GM10266 (cell line): ENCODE results near the gene GUSB.
"Not testable (repeated sequence)": the region's sequence is repeated elsewhere in the genome, so short reads cannot be mapped to it uniquely, and the experiment has no call there.

Experiments used
- DNase-seq: peaks from one replicate; pipeline ENCODE4 v3.0.0; 2012; ENCODE audit errors: extremely low spot score
- TF ChIP-seq, protein P1 (sequence below): IDR thresholded peaks from 2 replicates; pipeline ENCODE4 v1.5.1; 2012; ENCODE audit warnings: mild to moderate bottlenecking, low read depth; ENCODE audit not compliant: control insufficient read depth, insufficient read depth; ENCODE audit errors: missing control alignments

Gene GUSB

DNA sequence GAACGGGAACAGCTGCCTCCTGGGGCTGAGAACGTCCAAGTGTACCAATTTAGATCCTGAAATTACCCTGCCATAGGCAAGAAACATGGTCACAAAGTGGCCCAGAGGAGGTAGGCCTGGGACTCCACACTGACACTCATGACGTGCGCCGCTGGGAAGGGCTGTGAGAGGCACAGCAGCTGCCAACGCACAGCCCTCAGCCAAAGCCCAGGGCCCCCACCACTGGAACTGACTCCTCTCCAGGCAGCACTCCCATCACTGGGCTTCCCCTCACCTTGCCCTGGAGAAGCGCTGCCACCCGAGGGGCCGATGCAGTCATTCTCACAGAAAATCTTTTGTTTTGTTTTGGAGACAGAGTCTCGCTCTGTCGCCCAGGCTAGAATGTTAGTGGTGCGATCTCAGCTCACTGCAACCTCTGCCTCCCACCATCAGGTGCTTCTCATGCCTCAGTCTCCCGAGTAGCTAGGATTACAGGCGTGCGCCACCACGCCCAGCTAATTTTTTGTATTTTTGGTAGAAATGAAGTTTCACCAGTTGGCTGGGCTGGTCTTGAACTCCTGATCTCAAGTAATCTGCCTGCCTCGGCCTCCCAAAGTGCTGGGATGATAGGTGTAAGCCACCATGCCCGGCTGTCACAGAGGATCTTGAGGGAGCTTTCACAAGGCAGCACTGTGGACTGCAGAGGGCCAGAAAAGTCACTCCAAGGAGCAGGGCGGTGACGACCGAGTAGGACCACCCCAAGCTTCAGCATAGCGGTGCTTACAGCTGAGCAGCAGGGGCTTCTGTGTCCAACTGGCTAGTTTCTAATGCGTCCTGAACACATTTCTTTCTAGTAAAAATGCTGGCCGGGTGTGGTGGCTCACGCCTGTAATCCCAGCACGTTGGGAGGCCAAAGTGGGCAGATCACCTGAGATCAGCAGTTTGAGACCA lies 13.5 kb downstream of the GUSB start:
- no peak for DNase-seq
- TF ChIP-seq, protein P1, sequence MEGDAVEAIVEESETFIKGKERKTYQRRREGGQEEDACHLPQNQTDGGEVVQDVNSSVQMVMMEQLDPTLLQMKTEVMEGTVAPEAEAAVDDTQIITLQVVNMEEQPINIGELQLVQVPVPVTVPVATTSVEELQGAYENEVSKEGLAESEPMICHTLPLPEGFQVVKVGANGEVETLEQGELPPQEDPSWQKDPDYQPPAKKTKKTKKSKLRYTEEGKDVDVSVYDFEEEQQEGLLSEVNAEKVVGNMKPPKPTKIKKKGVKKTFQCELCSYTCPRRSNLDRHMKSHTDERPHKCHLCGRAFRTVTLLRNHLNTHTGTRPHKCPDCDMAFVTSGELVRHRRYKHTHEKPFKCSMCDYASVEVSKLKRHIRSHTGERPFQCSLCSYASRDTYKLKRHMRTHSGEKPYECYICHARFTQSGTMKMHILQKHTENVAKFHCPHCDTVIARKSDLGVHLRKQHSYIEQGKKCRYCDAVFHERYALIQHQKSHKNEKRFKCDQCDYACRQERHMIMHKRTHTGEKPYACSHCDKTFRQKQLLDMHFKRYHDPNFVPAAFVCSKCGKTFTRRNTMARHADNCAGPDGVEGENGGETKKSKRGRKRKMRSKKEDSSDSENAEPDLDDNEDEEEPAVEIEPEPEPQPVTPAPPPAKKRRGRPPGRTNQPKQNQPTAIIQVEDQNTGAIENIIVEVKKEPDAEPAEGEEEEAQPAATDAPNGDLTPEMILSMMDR = no peak

DNA sequence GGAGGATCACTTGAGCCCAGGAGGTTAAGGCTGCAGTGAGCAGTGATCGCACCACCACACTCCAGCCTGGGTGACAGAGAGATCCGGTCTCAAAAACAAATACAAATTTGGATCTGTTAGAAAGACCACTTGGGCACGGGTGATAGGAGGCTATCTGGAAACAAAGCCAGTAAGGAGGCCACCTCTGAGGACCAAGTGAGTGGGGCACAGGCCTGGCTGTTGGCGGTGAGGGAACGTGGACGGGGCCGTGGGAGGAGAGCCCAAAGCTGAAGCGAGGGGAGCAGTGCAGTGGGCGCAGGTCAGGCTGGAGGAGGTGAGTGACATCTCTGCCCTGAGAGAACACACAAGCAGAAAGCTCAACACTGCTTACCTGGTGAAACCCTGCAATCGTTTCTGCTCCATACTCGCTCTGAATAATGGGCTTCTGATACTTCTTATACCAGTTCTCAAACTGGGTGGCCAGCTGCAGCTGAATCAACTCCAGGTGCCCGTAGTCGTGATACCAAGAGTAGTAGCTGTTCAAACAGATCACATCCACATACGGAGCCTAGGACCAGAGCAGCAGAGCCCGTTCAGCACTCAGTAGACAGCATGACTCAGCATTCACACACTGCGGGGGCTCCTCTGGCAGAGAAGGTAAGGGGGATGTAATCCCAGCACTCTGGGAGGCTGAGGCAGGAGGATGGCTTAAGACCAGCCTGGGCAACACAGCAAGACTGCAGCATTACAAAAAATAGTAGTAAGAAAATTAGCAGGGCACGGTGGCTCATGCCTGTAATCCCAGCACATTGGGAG lies 14.5 kb downstream of the GUSB start:
- DNase-seq = no peak
- TF ChIP-seq, protein P1 = no peak

DNA sequence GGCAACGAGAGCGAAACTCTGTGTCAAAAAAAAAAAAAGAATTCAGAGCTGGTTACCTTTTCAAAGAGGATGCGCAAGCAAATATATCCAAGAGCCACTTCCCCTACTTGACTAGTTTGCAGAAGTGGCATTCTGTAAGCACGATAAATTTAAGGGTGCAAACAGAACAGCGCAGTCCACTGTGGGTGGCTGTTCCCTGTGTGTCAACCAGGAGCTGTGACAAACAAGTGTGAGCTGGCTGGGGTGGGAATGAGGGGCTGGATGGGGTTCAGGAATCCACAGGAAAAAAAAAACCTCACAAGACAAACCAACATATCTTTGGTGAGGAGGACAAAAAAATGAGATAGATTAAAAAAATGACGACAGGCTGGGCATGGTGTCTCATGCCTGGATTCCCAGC lies 15.9 kb downstream of the GUSB start:
- TF ChIP-seq, protein P1 = no peak
- DNase-seq = no peak

DNA sequence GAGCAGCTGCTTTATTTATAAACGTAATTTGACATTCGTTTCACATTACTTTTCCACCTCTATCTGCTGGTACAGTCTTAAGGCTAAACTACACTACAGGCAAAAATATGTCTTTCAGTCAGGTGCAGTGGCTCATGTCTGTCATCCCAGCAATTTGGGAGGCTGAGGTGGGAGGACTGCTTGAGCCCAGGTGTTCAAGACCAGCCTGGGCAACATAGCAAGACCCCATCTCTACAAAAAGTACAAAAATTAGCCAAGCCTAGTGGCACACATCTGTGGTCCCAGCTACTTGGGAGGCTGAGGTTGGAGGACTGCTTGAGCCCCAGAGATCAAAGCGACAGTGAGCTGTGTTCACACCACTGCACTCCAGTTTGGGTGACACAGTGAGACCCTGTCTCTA lies 17.3 kb downstream of the GUSB start:
- DNase-seq = not testable (repeated sequence)

DNA sequence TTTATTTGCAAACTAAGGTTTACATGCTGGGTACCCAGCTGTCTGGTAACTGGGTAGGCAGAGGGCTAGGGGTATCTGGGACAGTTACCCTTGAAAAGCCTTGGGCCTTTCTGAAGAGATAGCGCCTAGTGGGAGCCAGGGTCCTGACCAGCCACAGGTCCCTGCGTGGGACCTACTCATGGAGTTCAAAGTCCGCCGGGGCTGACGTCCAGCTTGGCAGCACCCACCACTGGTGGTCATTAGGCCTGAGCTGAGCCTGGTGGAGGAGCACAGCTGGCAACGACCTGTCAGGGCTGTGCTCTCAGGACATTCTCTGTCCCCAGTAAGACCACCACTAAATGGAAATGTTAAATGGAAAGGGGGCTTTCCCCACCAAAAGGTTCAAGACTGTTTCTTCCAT lies 20.0 kb downstream of the GUSB start:
- TF ChIP-seq, protein P1 = no peak
- no peak for DNase-seq

DNA sequence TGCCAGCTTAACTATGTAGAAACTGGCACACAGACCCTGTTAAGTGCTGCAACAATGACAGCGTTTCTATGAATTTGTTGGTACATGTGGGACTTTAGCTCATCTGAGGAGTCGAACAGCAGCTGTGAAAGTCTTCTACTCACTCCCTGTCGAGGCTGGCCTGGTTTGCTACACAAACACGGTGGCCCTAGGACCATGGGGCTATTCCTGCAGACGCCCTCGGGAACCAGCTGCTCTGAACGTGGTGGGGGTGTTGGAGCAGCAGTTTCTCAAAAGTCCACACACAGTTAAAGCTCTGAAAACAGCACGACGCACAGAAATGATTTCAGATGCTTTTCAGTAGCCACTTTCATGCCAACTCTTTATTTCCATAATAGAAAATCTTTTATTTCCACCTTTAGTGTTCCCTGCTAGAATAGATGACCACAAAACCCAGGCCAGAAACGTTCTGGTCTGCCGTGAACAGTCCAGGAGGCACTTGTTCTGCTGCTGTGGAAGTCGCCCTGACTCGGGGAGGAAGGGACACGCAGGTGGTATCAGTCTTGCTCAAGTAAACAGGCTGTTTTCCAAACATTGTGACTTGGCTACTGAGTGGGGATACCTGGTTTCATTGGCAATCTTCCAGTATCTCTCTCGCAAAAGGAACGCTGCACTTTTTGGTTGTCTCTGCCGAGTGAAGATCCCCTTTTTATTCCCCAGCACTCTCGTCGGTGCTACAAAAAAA lies 21.5 kb downstream of the GUSB start:
- TF ChIP-seq, protein P1 = no peak

DNA sequence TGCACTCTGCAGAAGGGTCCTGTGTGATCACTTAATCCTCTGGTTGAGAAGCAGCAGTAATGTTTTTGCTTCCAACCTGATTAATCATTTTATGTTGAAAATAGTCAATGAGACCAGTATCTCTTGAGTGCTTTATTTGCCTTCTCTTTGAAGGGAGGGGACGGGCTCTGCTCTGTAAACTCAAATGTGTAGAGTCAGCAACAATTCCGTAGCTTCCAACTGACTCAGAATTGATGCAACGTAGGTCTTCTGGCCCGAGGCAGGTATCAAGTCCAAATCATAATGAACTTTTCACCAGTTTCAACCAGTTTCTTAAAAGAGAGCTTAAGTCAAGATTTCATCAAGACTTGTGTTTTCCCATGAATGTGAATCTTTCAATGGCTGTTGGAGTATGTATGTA lies 26.3 kb downstream of the GUSB start:
- no peak for DNase-seq
- TF ChIP-seq, protein P1 = no peak

More for the DNA sequence above, 21.5 kb downstream of the GUSB start:
- DNase-seq = no peak
